ENCODE data around the gene MUSTN1.

The MUSTN1 gene

GRCh38 chr3:52783211-52783555, 51.6 kb downstream of the MUSTN1 start:
- no peak for DNase-seq

All from stimulated activated CD4-positive, alpha-beta T cell treated with anti-CD3 and anti-CD28 coated beads, Interleukin-12 subunit alpha, Interleukin-12 subunit beta, amount 100 ng/mL, for 4 hours (primary cell).